GM18951 (cell line): ENCODE data around the gene LRPAP1.
"Not testable (repeated sequence)": the region's sequence is repeated elsewhere in the genome, so short reads cannot be mapped to it uniquely, and the experiment has no call there.

Experiments used
- POLR2A ChIP-seq: IDR thresholded peaks from 4 replicates; pipeline ENCODE4 v1.6.1; 2011; ENCODE audit warnings: mild to moderate bottlenecking; ENCODE audit not compliant: insufficient read length, insufficient read depth; ENCODE audit errors: extremely low read depth
- in situ Hi-C: fragments of 300-500 bp; cut with MboI; formaldehyde crosslinking; loops from one replicate; pipeline ENCODE4 v1.12.0; 2022; ENCODE audit warnings: low sequenced_read_pairs, mixed read lengths, inconsistent platforms; ENCODE audit not compliant: unreplicated experiment

Gene LRPAP1

GRCh38 chr4:3571921-3572320, 39.7 kb upstream of the LRPAP1 start:
- TF ChIP-seq POLR2A = no peak
- in situ Hi-C loops = no loop called here

GRCh38 chr4:3570923-3571322, 38.7 kb upstream of the LRPAP1 start:
- in situ Hi-C loops = not testable (repeated sequence)

GRCh38 chr4:3569611-3570010, 37.4 kb upstream of the LRPAP1 start:
- in situ Hi-C loops = not testable (repeated sequence)

GRCh38 chr4:3566701-3567100, 34.5 kb upstream of the LRPAP1 start:
- in situ Hi-C loops = not testable (repeated sequence)

GRCh38 chr4:3566301-3566700, 34.1 kb upstream of the LRPAP1 start:
- in situ Hi-C loops = not testable (repeated sequence)

- in situ Hi-C loops = not testable (repeated sequence)
Observed at GRCh38 chr4:3564948-3565347, 32.7 kb upstream of the LRPAP1 start.

GRCh38 chr4:3563403-3563802, 31.2 kb upstream of the LRPAP1 start:
- TF ChIP-seq POLR2A = no peak
- in situ Hi-C loops = no loop called here

GRCh38 chr4:3562127-3562526, 29.9 kb upstream of the LRPAP1 start:
- in situ Hi-C loops = not testable (repeated sequence)

- in situ Hi-C loops = not testable (repeated sequence)
Observed at GRCh38 chr4:3560465-3560864, 28.2 kb upstream of the LRPAP1 start.

- in situ Hi-C loops = not testable (repeated sequence)
Observed at GRCh38 chr4:3559381-3560290, 27.4 kb upstream of the LRPAP1 start.

- in situ Hi-C loops = not testable (repeated sequence)
Observed at GRCh38 chr4:3558514-3558836, 26.3 kb upstream of the LRPAP1 start.

- in situ Hi-C loops = not testable (repeated sequence)
Observed at GRCh38 chr4:3557676-3558513, 25.7 kb upstream of the LRPAP1 start.

- in situ Hi-C loops = not testable (repeated sequence)
Observed at GRCh38 chr4:3557088-3557492, 24.9 kb upstream of the LRPAP1 start.

- in situ Hi-C loops = not testable (repeated sequence)
Observed at GRCh38 chr4:3556244-3556867, 24.1 kb upstream of the LRPAP1 start.

GRCh38 chr4:3555459-3556070, 23.3 kb upstream of the LRPAP1 start:
- in situ Hi-C loops = not testable (repeated sequence)

GRCh38 chr4:3551366-3551765, 19.1 kb upstream of the LRPAP1 start:
- in situ Hi-C loops = not testable (repeated sequence)

GRCh38 chr4:3550792-3551325, 18.6 kb upstream of the LRPAP1 start:
- in situ Hi-C loops = not testable (repeated sequence)

- in situ Hi-C loops = not testable (repeated sequence)
Observed at GRCh38 chr4:3550041-3550440, 17.8 kb upstream of the LRPAP1 start.

- in situ Hi-C loops = not testable (repeated sequence)
Observed at GRCh38 chr4:3549694-3550001, 17.4 kb upstream of the LRPAP1 start.
